ENCODE measurements around the gene PDXP. TPM values are rescaled to one million over a fixed set of nuclear protein-coding genes. Genes with fewer than 3 reads are reported as not detected.
A peak's percentile ranks its signal among the peaks of the same experiment; 100 is the strongest.
"Not testable (repeated sequence)": the region's sequence is repeated elsewhere in the genome, so short reads cannot be mapped to it uniquely, and the experiment has no call there.

PDXP gene
- total and polyA plus RNA-seq, 8 donors = 3.6 to 16.3 (median 5.4) TPM

- H3K9me3 ChIP-seq = no peaks in the 10 kb centered on the region
- H3K27ac ChIP-seq = no peak overlapping the region
- intact Hi-C loops (cut with DNase I) = no loop called here
- no peak for ATAC-seq
- DNase-seq = peak in 1 of 6 donors; percentile 36
- no peak overlapping the region for H3K4me3 ChIP-seq
- no peaks in the 10 kb centered on the region for H3K27me3 ChIP-seq
- H3K4me1 ChIP-seq = peaks cover 0 to 6% (median 0%) of the 10 kb centered on the region in 3 donors
- no peak for FAIRE-seq
- no peak for TF ChIP-seq CTCF (IDR thresholded peaks at IDR 0.05)
- peaks cover 0 to 34% (median 6%) of the 10 kb centered on the region in 3 donors for H3K36me3 ChIP-seq
- WGBS, 2 donors = 87 to 91% methylated on average over 15 of the region's 15 CpGs
These were observed 34.2 kb downstream of the PDXP start for GRCh38 chr22:37692627-37693285.

GRCh38 chr22:37694131-37694530 lies 35.6 kb downstream of the PDXP start:
- H3K27me3 ChIP-seq; FAIRE-seq; ATAC-seq; H3K27ac ChIP-seq; DNase-seq; H3K4me1 ChIP-seq; intact Hi-C loops (cut with DNase I); H3K9me3 ChIP-seq; H3K4me3 ChIP-seq: not testable (repeated sequence)
- 92 to 95% methylated on average over 7 of the region's 7 CpGs for WGBS, 2 donors
- peaks cover 0 to 26% (median 6%) of the 10 kb centered on the region in 3 donors for H3K36me3 ChIP-seq

- FAIRE-seq; H3K27ac ChIP-seq; H3K9me3 ChIP-seq; ATAC-seq; DNase-seq; H3K27me3 ChIP-seq; H3K4me3 ChIP-seq; intact Hi-C loops (cut with DNase I); H3K4me1 ChIP-seq: not testable (repeated sequence)
- H3K36me3 ChIP-seq = peaks cover 0 to 14% (median 4%) of the 10 kb centered on the region in 3 donors
- WGBS, 2 donors = 20 to 32% methylated on average over 13 of the region's 13 CpGs
These were observed 37.7 kb downstream of the PDXP start for GRCh38 chr22:37696260-37696656.

GRCh38 chr22:37696657-37697537 lies 38.4 kb downstream of the PDXP start, which contains the start of gene TRIOBP:
Gene TRIOBP, plus strand, starts transcription at chr22:37697048. Its CDS starts 4,318 bp downstream, at chr22:37701366.
- no peaks in the 10 kb centered on the region for H3K9me3 ChIP-seq
- peaks cover 0 to 10% (median 0%) of the 10 kb centered on the region in 3 donors for H3K36me3 ChIP-seq
- intact Hi-C loops (cut with DNase I) = no loop called here
- TF ChIP-seq CTCF (IDR thresholded peaks at IDR 0.05) = peak in 2 of 4 donors; percentile 14 to 26
- WGBS, 2 donors = 21 to 25% methylated on average over 37 to 39 of the region's 39 CpGs
- H3K4me3 ChIP-seq = no peak within 1 kb of the TSS
- peak; percentile 98 to 99 (median 98) for ATAC-seq
- H3K4me1 ChIP-seq = peaks cover 0 to 6% (median 0%) of the 10 kb centered on the region in 3 donors
- peak; percentile 89 to 97 (median 92) for DNase-seq
- H3K27ac ChIP-seq = no peak within 1 kb of the TSS
- H3K27me3 ChIP-seq = no peaks in the 10 kb centered on the region
- peak; percentile 82 for FAIRE-seq

GRCh38 chr22:37697538-37697835 lies 39.0 kb downstream of the PDXP start:
- H3K4me3 ChIP-seq = no peak overlapping the region
- intact Hi-C loops (cut with DNase I) = no loop called here
- no peaks in the 10 kb centered on the region for H3K9me3 ChIP-seq
- no peak for DNase-seq
- H3K27ac ChIP-seq = no peak overlapping the region
- FAIRE-seq = no peak
- H3K4me1 ChIP-seq = peaks cover 0 to 6% (median 0%) of the 10 kb centered on the region in 3 donors
- 38 to 44% methylated on average over 3 of the region's 3 CpGs for WGBS, 2 donors
- H3K36me3 ChIP-seq = peaks cover 0 to 6% (median 0%) of the 10 kb centered on the region in 3 donors
- TF ChIP-seq CTCF (IDR thresholded peaks at IDR 0.05) = no peak
- no peaks in the 10 kb centered on the region for H3K27me3 ChIP-seq
- no peak for ATAC-seq

Measured in pancreas (tissue), 10 donors.